ENCODE measurements around the gene TENM4.

- TF ChIP-seq, protein P1, sequence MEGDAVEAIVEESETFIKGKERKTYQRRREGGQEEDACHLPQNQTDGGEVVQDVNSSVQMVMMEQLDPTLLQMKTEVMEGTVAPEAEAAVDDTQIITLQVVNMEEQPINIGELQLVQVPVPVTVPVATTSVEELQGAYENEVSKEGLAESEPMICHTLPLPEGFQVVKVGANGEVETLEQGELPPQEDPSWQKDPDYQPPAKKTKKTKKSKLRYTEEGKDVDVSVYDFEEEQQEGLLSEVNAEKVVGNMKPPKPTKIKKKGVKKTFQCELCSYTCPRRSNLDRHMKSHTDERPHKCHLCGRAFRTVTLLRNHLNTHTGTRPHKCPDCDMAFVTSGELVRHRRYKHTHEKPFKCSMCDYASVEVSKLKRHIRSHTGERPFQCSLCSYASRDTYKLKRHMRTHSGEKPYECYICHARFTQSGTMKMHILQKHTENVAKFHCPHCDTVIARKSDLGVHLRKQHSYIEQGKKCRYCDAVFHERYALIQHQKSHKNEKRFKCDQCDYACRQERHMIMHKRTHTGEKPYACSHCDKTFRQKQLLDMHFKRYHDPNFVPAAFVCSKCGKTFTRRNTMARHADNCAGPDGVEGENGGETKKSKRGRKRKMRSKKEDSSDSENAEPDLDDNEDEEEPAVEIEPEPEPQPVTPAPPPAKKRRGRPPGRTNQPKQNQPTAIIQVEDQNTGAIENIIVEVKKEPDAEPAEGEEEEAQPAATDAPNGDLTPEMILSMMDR (IDR thresholded peaks at IDR 0.05) = no peak
- TF ChIP-seq POLR2A (IDR thresholded peaks at IDR 0.05) = no peak
Measured at GRCh38 chr11:79019975-79020374, 420.9 kb downstream of the TENM4 start.
